ENCODE measurements around the gene KRT72.

GRCh38 chr12:52591521-52591920 is 9.7 kb downstream of the KRT72 start:
- TF ChIP-seq POLR2A (IDR thresholded peaks at IDR 0.05; ENCODE audit: borderline replicate concordance, extremely low read depth, insufficient read depth, insufficient read length) (no peak), SIN3A (IDR thresholded peaks at IDR 0.05; ENCODE audit: low read depth) (no peak), ZNF274 (IDR thresholded peaks at IDR 0.05; ENCODE audit: low read depth, low read length) (no peak)

Data from HCT116 (cell line).